ENCODE data around the gene ERN1. TPM values are rescaled to one million over a fixed set of nuclear protein-coding genes. Genes with fewer than 3 reads are reported as not detected.

ERN1 gene
- total RNA-seq, 1 experiment from 2014 or later: 27.5 TPM

DNA sequence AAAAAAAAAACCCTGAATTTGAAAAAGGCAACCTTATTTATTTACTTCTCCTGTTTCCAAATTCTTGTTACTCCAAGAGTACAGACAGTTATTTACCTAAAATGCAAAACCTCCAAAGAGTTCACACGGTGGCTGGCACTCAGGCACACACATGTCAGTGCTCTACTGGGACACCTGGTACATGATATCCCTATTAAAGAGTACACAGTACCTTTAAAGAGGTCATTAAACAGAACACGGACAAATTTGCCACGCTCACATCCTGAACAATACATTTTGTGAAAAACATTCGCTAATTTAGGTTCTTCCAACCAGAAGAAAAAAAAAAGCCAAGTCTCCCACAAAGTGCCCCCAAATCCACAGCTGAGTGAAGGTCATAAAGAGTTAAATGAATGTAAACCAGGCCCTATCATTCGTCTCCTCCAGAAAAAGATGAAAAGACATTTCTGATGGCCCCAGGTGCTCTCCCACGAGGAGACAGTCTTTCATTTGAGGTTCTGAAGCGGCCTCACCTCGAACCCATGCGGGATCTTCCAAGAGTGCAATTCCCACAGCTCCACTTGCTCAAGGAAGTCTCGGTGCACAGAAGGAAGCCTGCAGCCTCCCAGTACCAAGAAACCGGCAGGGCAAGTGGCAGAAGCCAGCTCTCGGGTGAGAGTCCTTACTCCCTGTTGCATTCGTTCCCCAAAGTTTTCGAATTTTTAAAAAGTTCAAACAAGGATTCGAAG lies 993 bp downstream of the ERN1 start:
- peak in 1 of 2 experiments; percentile 56 for DNase-seq
- H3K9me3 Mint-ChIP-seq (ENCODE audit: unreplicated experiment): no peaks in the 10 kb centered on the region
- Histone ChIP-seq H3K27me3 (replicated peaks; ENCODE audit: control insufficient read depth, insufficient read depth, low read length) (no peaks in the 10 kb centered on the region), H3K4me3 (ENCODE audit: low read depth, low read length) (peak overlapping the region; percentile 78), H3K36me3 (ENCODE audit: control insufficient read depth, insufficient read depth, low read length) (no peaks in the 10 kb centered on the region), H3K9me3 (no peaks in the 10 kb centered on the region), H3K4me1 (peaks cover 13% of the 10 kb centered on the region)
- H3K4me3 Mint-ChIP-seq (ENCODE audit: unreplicated experiment): peak overlapping the region; percentile 91
- POLR2A ChIA-PET: interaction anchor here (1.1 to 3.4 kb wide), 5 partner anchors 17 to 100 kb away, joined by 3 to 25 read pairs (median 4); no protein-coding TSS in a partner anchor
- CTCF ChIA-PET: interaction anchor here (0.6 to 3.5 kb wide), 5 partner anchors 65 to 386 kb away, joined by 4 to 36 read pairs (median 9); no protein-coding TSS in a partner anchor
- BruUV-seq (replicated peaks): no TSS peak
- H3K27ac Mint-ChIP-seq (ENCODE audit: unreplicated experiment): peak overlapping the region; percentile 87
- TF ChIP-seq, protein P1, sequence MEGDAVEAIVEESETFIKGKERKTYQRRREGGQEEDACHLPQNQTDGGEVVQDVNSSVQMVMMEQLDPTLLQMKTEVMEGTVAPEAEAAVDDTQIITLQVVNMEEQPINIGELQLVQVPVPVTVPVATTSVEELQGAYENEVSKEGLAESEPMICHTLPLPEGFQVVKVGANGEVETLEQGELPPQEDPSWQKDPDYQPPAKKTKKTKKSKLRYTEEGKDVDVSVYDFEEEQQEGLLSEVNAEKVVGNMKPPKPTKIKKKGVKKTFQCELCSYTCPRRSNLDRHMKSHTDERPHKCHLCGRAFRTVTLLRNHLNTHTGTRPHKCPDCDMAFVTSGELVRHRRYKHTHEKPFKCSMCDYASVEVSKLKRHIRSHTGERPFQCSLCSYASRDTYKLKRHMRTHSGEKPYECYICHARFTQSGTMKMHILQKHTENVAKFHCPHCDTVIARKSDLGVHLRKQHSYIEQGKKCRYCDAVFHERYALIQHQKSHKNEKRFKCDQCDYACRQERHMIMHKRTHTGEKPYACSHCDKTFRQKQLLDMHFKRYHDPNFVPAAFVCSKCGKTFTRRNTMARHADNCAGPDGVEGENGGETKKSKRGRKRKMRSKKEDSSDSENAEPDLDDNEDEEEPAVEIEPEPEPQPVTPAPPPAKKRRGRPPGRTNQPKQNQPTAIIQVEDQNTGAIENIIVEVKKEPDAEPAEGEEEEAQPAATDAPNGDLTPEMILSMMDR (IDR thresholded peaks at IDR 0.05; ENCODE audit: insufficient read depth in 1 of 2, low read depth in 1 of 2, low read length in 1 of 2, severe bottlenecking in 1 of 2, unreplicated experiment in 1 of 2): no peak
- no peaks in the 10 kb centered on the region for H3K27me3 Mint-ChIP-seq (ENCODE audit: insufficient read depth, unreplicated experiment)
- H3K36me3 Mint-ChIP-seq (ENCODE audit: insufficient read depth, unreplicated experiment): peaks cover 15% of the 10 kb centered on the region
- intact Hi-C loops (cut with micrococcal nuclease; ENCODE audit: unreplicated experiment): no loop called here
- peaks cover 6% of the 10 kb centered on the region for H3K4me1 Mint-ChIP-seq (ENCODE audit: low read depth, unreplicated experiment)

DNA sequence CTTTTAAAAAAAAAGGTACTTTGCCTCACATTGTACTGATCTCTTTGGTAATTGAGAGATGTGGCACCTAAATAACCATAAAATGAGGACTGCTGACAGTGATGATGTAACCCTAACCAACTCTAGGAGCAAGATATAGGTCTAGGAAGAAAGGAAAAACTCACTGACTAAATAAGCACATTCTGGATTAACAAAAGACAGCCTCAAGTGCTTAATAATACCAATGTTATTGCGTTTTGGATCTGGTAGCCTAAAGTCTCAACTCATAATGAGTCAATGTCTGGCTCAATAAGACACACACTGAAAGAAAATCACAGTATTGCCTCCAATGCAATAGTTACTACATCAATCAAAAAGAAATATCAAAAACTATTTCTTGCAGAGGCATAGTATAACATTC lies 3.0 kb downstream of the ERN1 start:
- POLR2A ChIA-PET: no interaction called here
- CTCF ChIA-PET: no interaction called here

DNA sequence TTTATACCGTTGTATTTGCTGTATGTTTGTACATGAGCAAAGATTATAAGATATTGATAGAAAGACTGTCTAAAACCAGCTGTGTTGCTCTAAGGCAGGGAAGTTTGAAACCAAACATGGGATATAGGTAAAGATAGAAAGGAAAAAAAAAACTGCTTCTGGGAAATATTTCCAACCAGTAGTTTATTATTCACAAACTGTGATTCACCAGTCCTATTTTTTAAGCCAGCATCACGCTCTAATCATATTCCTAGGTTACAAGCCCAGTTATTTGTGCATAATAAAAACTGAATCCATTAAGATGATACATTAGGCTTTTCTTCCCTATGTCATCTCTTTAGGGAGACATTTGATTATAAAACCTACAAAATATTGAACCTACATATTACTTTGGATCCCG lies 4.0 kb downstream of the ERN1 start:
- no peaks in the 10 kb centered on the region for H3K9me3 Mint-ChIP-seq (ENCODE audit: unreplicated experiment)
- peaks cover 15% of the 10 kb centered on the region for H3K36me3 Mint-ChIP-seq (ENCODE audit: insufficient read depth, unreplicated experiment)
- no TSS peak for BruUV-seq (replicated peaks)
- ChIA-PET CTCF (interaction anchor here (1.2 kb wide), 1 partner anchor 100 kb away, joined by 4 read pairs; no protein-coding TSS in a partner anchor), POLR2A (no interaction called here)
- TF ChIP-seq, protein P1 (IDR thresholded peaks at IDR 0.05; ENCODE audit: insufficient read depth in 1 of 2, low read depth in 1 of 2, low read length in 1 of 2, severe bottlenecking in 1 of 2, unreplicated experiment in 1 of 2): no peak
- H3K27ac Mint-ChIP-seq (ENCODE audit: unreplicated experiment): no peak overlapping the region
- Histone ChIP-seq H3K36me3 (ENCODE audit: control insufficient read depth, insufficient read depth, low read length) (no peaks in the 10 kb centered on the region), H3K9me3 (no peaks in the 10 kb centered on the region), H3K4me3 (ENCODE audit: low read depth, low read length) (no peak overlapping the region), H3K27me3 (replicated peaks; ENCODE audit: control insufficient read depth, insufficient read depth, low read length) (no peaks in the 10 kb centered on the region), H3K4me1 (peaks cover 12% of the 10 kb centered on the region; the same call in 1 of the 2 replicates)
- no peak for DNase-seq
- no peaks in the 10 kb centered on the region for H3K27me3 Mint-ChIP-seq (ENCODE audit: insufficient read depth, unreplicated experiment)
- H3K4me3 Mint-ChIP-seq (ENCODE audit: unreplicated experiment): no peak overlapping the region
- H3K4me1 Mint-ChIP-seq (ENCODE audit: low read depth, unreplicated experiment): no peaks in the 10 kb centered on the region
- intact Hi-C loops (cut with micrococcal nuclease; ENCODE audit: unreplicated experiment): no loop called here

More for the DNA sequence above, 3.0 kb downstream of the ERN1 start:
- Mint-ChIP-seq H3K4me3 (ENCODE audit: unreplicated experiment) (no peak overlapping the region), H3K27me3 (ENCODE audit: insufficient read depth, unreplicated experiment) (no peaks in the 10 kb centered on the region), H3K9me3 (ENCODE audit: unreplicated experiment) (no peaks in the 10 kb centered on the region), H3K27ac (ENCODE audit: unreplicated experiment) (no peak overlapping the region), H3K4me1 (ENCODE audit: low read depth, unreplicated experiment) (no peaks in the 10 kb centered on the region), H3K36me3 (ENCODE audit: insufficient read depth, unreplicated experiment) (peaks cover 15% of the 10 kb centered on the region)
- H3K4me1 ChIP-seq: peaks cover 13% of the 10 kb centered on the region
- BruUV-seq (replicated peaks): TSS peak; percentile 13
- H3K36me3 ChIP-seq (ENCODE audit: control insufficient read depth, insufficient read depth, low read length): no peaks in the 10 kb centered on the region
- TF ChIP-seq, protein P1 (IDR thresholded peaks at IDR 0.05; ENCODE audit: insufficient read depth in 1 of 2, low read depth in 1 of 2, low read length in 1 of 2, severe bottlenecking in 1 of 2, unreplicated experiment in 1 of 2): no peak
- intact Hi-C loops (cut with micrococcal nuclease; ENCODE audit: unreplicated experiment): no loop called here
- H3K27me3 ChIP-seq (replicated peaks; ENCODE audit: control insufficient read depth, insufficient read depth, low read length): no peaks in the 10 kb centered on the region
- no peak for DNase-seq
- H3K4me3 ChIP-seq (ENCODE audit: low read depth, low read length): no peak overlapping the region
- H3K9me3 ChIP-seq: no peaks in the 10 kb centered on the region

Measured in Caco-2 (cell line).